ENCODE results near the gene TRIM66. TPM values are rescaled to one million over a fixed set of nuclear protein-coding genes. Genes with fewer than 3 reads are reported as not detected.

Gene TRIM66
- total and polyA plus RNA-seq, 10 of the 15 experiments (the other 5 are each of a cell fraction or from before 2014, with no cell fraction given): 1.7 to 14.5 (median 7.4) TPM

- TF ChIP-seq ZBTB11 (CRISPR knock-in tag; IDR thresholded peaks at IDR 0.05): no peak
Measured at GRCh38 chr11:8692417-8692816, 10.0 kb upstream of the TRIM66 start (continued).

DNA sequence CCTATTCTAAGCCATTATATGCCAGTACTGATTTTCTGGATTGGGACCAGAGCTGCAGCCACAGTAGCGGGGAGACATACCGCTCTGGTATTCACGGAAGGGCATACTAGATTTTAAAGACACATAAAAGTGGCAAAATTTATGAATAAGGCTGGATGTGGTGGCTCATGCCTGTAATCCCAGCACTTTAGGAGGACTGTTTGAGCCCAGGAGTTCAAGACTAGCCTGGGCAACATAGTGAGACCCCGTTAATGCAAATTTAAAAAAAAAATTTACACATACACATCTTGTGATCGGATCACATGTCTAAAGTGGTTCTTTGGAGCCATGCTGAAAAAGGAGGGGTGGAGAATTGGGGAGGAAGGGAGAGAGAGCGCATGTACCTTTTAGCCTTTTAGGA, 9.1 kb upstream of the TRIM66 start:
- H3K4me2 ChIP-seq (ENCODE audit: control insufficient read depth, insufficient read depth): no peak overlapping the region
- no TSS peak for BruUV-seq (replicated peaks)
- CTCF ChIA-PET: interaction anchor here (0.6 to 1.5 kb wide), 3 partner anchors 8 to 447 kb away, joined by 3 to 4 read pairs (median 3); no protein-coding TSS in a partner anchor
- in situ Hi-C loops (cut with MboI) (no loop called here), intact Hi-C loops (cut with micrococcal nuclease; ENCODE audit: unreplicated experiment) (no loop called here)
- 98% methylated on average over 6 of the region's 6 CpGs for WGBS (ENCODE audit: insufficient coverage, insufficient replicate concordance, low lambda C conversion rate, missing lambda C conversion rate)
- peaks cover 16% of the 10 kb centered on the region for H3K4me1 ChIP-seq (ENCODE audit: control insufficient read depth, insufficient read depth, low read length)
- SMC1A ChIA-PET (ENCODE audit: uncharacterized antibody, unreplicated experiment): no interaction called here
- no peaks in the 10 kb centered on the region for H4K20me1 ChIP-seq (ENCODE audit: control insufficient read depth, insufficient read depth)
- RAD21 ChIA-PET (ENCODE audit: unreplicated experiment): no interaction called here
- peaks cover 0 to 10% of the 10 kb centered on the region in 2 experiments; a peak in 3 of 4 replicates for H3K36me3 ChIP-seq (ENCODE audit: control insufficient read depth in 2 of 2, insufficient read depth in 2 of 2, low read length in 1 of 2)
- POLR2A ChIA-PET: interaction anchor here (1.0 kb wide), 1 partner anchor 11 kb away, joined by 3 read pairs; no protein-coding TSS in a partner anchor
- H3K27ac ChIP-seq (ENCODE audit: control insufficient read depth, insufficient read depth): no peak overlapping the region
- H3K9ac ChIP-seq (ENCODE audit: control insufficient read depth, insufficient read depth, low read length): no peak overlapping the region
- no peak overlapping the region for H2AFZ ChIP-seq (ENCODE audit: control insufficient read depth, low read depth, low read length)
- DNase-seq (ENCODE audit: low read depth, low spot score) (no peak), ATAC-seq (no peak), FAIRE-seq (no peak)
- no peaks in the 10 kb centered on the region for H3K9me3 ChIP-seq (replicated peaks; ENCODE audit: control insufficient read depth, insufficient read depth, low read length)
- H3K79me2 ChIP-seq (ENCODE audit: control insufficient read depth, insufficient read depth, low read length): peaks cover 16% of the 10 kb centered on the region
- H3K27me3 ChIP-seq (replicated peaks in 1 of 2; ENCODE audit: control insufficient read depth in 2 of 2, insufficient read depth in 2 of 2, low read length in 1 of 2): no peaks in the 10 kb centered on the region
- H3K4me3 ChIP-seq: no peak overlapping the region
- TF ChIP-seq CHD4 (IDR thresholded peaks at IDR 0.05) (no peak), POLR2AphosphoS5 (IDR thresholded peaks at IDR 0.05; ENCODE audit: low read length) (no peak), BMI1 (IDR thresholded peaks at IDR 0.05; ENCODE audit: borderline replicate concordance) (no peak), ZBTB4 (CRISPR knock-in tag; IDR thresholded peaks at IDR 0.05) (no peak), RAD21 (IDR thresholded peaks at IDR 0.05; ENCODE audit: insufficient read depth, low read depth, low read length) (no peak), MAX (IDR thresholded peaks at IDR 0.05; ENCODE audit: low read depth, low read length) (no peak), SMARCA5 (IDR thresholded peaks at IDR 0.05) (no peak), ETV6 (conservative IDR thresholded peaks at IDR 0.05 in 1 of 2, IDR thresholded peaks at IDR 0.05 in 1 of 2; ENCODE audit: borderline replicate concordance in 1 of 2, low read depth in 1 of 2) (no peak)
- TF ChIP-seq, protein P1, sequence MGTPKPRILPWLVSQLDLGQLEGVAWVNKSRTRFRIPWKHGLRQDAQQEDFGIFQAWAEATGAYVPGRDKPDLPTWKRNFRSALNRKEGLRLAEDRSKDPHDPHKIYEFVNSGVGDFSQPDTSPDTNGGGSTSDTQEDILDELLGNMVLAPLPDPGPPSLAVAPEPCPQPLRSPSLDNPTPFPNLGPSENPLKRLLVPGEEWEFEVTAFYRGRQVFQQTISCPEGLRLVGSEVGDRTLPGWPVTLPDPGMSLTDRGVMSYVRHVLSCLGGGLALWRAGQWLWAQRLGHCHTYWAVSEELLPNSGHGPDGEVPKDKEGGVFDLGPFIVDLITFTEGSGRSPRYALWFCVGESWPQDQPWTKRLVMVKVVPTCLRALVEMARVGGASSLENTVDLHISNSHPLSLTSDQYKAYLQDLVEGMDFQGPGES (IDR thresholded peaks at IDR 0.05): no peak
- TF ChIP-seq, protein P2, sequence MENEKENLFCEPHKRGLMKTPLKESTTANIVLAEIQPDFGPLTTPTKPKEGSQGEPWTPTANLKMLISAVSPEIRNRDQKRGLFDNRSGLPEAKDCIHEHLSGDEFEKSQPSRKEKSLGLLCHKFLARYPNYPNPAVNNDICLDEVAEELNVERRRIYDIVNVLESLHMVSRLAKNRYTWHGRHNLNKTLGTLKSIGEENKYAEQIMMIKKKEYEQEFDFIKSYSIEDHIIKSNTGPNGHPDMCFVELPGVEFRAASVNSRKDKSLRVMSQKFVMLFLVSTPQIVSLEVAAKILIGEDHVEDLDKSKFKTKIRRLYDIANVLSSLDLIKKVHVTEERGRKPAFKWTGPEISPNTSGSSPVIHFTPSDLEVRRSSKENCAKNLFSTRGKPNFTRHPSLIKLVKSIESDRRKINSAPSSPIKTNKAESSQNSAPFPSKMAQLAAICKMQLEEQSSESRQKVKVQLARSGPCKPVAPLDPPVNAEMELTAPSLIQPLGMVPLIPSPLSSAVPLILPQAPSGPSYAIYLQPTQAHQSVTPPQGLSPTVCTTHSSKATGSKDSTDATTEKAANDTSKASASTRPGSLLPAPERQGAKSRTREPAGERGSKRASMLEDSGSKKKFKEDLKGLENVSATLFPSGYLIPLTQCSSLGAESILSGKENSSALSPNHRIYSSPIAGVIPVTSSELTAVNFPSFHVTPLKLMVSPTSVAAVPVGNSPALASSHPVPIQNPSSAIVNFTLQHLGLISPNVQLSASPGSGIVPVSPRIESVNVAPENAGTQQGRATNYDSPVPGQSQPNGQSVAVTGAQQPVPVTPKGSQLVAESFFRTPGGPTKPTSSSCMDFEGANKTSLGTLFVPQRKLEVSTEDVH (IDR thresholded peaks at IDR 0.05; ENCODE audit: low read depth, partially characterized antibody): no peak

Data from GM12878 (cell line).